Fibroblast of lung (primary cell): ENCODE results near the gene SMG7.

Experiments
- CTCF ChIP-seq, 2 donors: IDR thresholded peaks in 1 of 2; conservative IDR thresholded peaks in 1 of 2; 1 replicate in 1 of 2; 2 replicates in 1 of 2; pipeline ENCODE4 v1.5.1; 2011 to 2012; ENCODE audit warnings: low read length in 2 of 2, control low read depth in 1 of 2, inconsistent platforms in 1 of 2, low read depth in 1 of 2, mild to moderate bottlenecking in 1 of 2
- EZH2 ChIP-seq: IDR thresholded peaks from 2 replicates; pipeline ENCODE4 v1.5.1; 2012; ENCODE audit warnings: low read length, control low read depth, mild to moderate bottlenecking; ENCODE audit errors: missing control alignments

- no peak for TF ChIP-seq EZH2
- TF ChIP-seq CTCF (conservative IDR thresholded peaks at IDR 0.05 in 1 of 2, IDR thresholded peaks at IDR 0.05 in 1 of 2; ENCODE audit: low read depth in 1 of 2, low read length in 2 of 2) = no peak
These were observed 3.8 kb downstream of the SMG7 start for GRCh38 chr1:183476081-183476480.
